Measurements from ENCODE around the gene CCL16. TPM values are rescaled to one million over a fixed set of nuclear protein-coding genes. Genes with fewer than 3 reads are reported as not detected.
"Not testable (repeated sequence)": the region's sequence is repeated elsewhere in the genome, so short reads cannot be mapped to it uniquely, and the experiment has no call there.

The CCL16 gene
- total and polyA plus RNA-seq, 8 donors = 0.15 to 0.72 TPM; not detected in 6

DNA sequence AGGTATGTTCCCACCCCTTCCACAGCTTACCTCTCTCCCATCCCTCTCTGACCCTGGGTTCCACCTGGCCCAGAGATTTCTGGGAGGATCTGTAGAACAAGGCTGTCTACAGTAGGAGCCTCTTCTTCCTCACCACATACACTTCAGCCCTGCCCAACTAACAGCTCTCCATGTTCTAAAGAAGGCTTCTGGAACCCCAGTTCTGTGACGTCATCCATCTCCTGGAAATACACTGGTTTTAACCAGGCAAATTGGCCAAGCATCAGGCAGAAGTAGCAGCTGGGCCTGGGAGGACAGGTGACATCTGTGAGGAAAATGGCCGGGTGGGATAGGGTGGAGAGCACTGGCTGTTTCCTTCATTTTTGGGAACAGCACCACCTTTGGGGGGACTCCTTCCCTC is 37.8 kb downstream of the CCL16 start, which contains the start of gene LYZL6:
Gene LYZL6, minus strand, starts transcription at position 177 of the 400 bp plus-strand sequence. CDS start 4,357 bp downstream, outside the sequence.
- no peak for TF ChIP-seq POLR2A (IDR thresholded peaks at IDR 0.05)
- TF ChIP-seq EP300 (IDR thresholded peaks at IDR 0.05) = no peak
- no peak for TF ChIP-seq CTCF (IDR thresholded peaks at IDR 0.05)
- no peak for TF ChIP-seq POLR2AphosphoS5 (IDR thresholded peaks at IDR 0.05)
- Histone ChIP-seq H3K4me1 (peaks cover 0 to 7% (median 0%) of the 10 kb centered on the region in 4 donors), H3K9me3 (no peaks in the 10 kb centered on the region), H3K36me3 (no peaks in the 10 kb centered on the region), H3K4me3 (no peak within 1 kb of the TSS), H3K27ac (no peak within 1 kb of the TSS), H3K27me3 (peaks cover 0 to 10% (median 0%) of the 10 kb centered on the region in 3 donors)
- DNase-seq = no peak
- intact Hi-C loops (cut with DNase I; ENCODE audit: low total_unique reads) = no loop called here
- WGBS, 5 donors = 74 to 94% (median 78%) methylated on average over 2 of the region's 2 CpGs

- Histone ChIP-seq H3K27me3 (peaks cover 0 to 10% (median 0%) of the 10 kb centered on the region in 3 donors), H3K4me1 (peaks cover 0 to 7% (median 0%) of the 10 kb centered on the region in 4 donors), H3K36me3 (no peaks in the 10 kb centered on the region), H3K4me3 (no peak overlapping the region), H3K27ac (no peak overlapping the region), H3K9me3 (no peaks in the 10 kb centered on the region)
- WGBS, 5 donors = 29 to 56% (median 46%) methylated on average over 9 of the region's 9 CpGs
- intact Hi-C loops (cut with DNase I; ENCODE audit: low total_unique reads) = no loop called here
- no peak for TF ChIP-seq EP300 (IDR thresholded peaks at IDR 0.05)
- TF ChIP-seq POLR2AphosphoS5 (IDR thresholded peaks at IDR 0.05) = no peak
- TF ChIP-seq POLR2A (IDR thresholded peaks at IDR 0.05) = no peak
- TF ChIP-seq CTCF (IDR thresholded peaks at IDR 0.05) = no peak
- DNase-seq = no peak
Observed at GRCh38 chr17:35942588-35943186, 38.6 kb downstream of the CCL16 start.

- not testable (repeated sequence) for H3K4me1 ChIP-seq
- 92 to 98% (median 96%) methylated on average over 3 of the region's 3 CpGs for WGBS, 5 donors
Observed at GRCh38 chr17:35938492-35938891, 42.8 kb downstream of the CCL16 start.

GRCh38 chr17:35936063-35936462 is 45.2 kb downstream of the CCL16 start:
- no peak for DNase-seq
- H3K4me3 ChIP-seq = no peak overlapping the region
- H3K9me3 ChIP-seq = no peaks in the 10 kb centered on the region
- H3K27ac ChIP-seq = no peak overlapping the region
- intact Hi-C loops (cut with DNase I; ENCODE audit: low total_unique reads) = no loop called here
- H3K27me3 ChIP-seq = no peaks in the 10 kb centered on the region
- TF ChIP-seq POLR2AphosphoS5 (IDR thresholded peaks at IDR 0.05) = no peak
- TF ChIP-seq EP300 (IDR thresholded peaks at IDR 0.05) = no peak
- no peak for TF ChIP-seq CTCF (IDR thresholded peaks at IDR 0.05)
- no peak for TF ChIP-seq POLR2A (IDR thresholded peaks at IDR 0.05)
- 83 to 97% (median 95%) methylated on average over 5 of the region's 5 CpGs for WGBS, 5 donors
- H3K36me3 ChIP-seq = no peaks in the 10 kb centered on the region
- H3K4me1 ChIP-seq = peaks cover 0 to 7% (median 1%) of the 10 kb centered on the region in 4 donors

More at GRCh38 chr17:35938492-35938891, 42.8 kb downstream of the CCL16 start:
- H3K9me3 ChIP-seq; H3K4me3 ChIP-seq; H3K27me3 ChIP-seq; intact Hi-C loops (cut with DNase I; ENCODE audit: low total_unique reads); H3K36me3 ChIP-seq; H3K27ac ChIP-seq; DNase-seq: not testable (repeated sequence)

DNA sequence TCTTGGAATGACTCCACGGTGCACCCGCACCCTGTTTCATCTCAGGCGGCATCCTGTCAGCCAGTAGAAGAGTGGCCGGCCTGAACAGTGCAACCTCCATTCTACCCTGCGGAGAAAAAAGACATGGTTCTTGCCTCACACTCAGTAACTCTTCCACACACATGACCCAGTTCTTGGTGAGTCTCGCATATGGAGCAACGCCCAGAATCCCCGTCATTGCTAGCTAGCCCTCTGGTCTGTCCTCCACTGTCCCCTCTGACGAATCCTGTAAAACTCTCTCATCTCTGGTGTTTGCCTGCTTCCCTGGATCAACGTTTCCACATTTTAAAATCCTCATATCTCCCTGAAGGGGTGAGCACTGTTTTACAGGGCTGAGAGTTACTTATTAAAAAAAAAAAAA is 46.5 kb downstream of the CCL16 start:
- H3K36me3 ChIP-seq = no peaks in the 10 kb centered on the region
- DNase-seq = no peak
- H3K4me1 ChIP-seq = peaks cover 11 to 20% (median 14%) of the 10 kb centered on the region in 4 donors
- intact Hi-C loops (cut with DNase I; ENCODE audit: low total_unique reads) = no loop called here
- H3K27ac ChIP-seq = no peak overlapping the region
- TF ChIP-seq EP300 (IDR thresholded peaks at IDR 0.05) = no peak
- TF ChIP-seq CTCF (IDR thresholded peaks at IDR 0.05) = no peak
- no peak for TF ChIP-seq POLR2AphosphoS5 (IDR thresholded peaks at IDR 0.05)
- TF ChIP-seq POLR2A (IDR thresholded peaks at IDR 0.05) = no peak
- no peaks in the 10 kb centered on the region for H3K9me3 ChIP-seq
- WGBS, 5 donors = 79 to 87% (median 83%) methylated on average over 10 of the region's 10 CpGs
- H3K4me3 ChIP-seq = no peak overlapping the region
- H3K27me3 ChIP-seq = peaks cover 0 to 3% (median 0%) of the 10 kb centered on the region in 3 donors

Data from stomach (tissue), 9 donors.